Subcutaneous adipose tissue (tissue), 4 donors: ENCODE results near the gene PLA2G3. TPM values are rescaled to one million over a fixed set of nuclear protein-coding genes. Genes with fewer than 3 reads are reported as not detected.

Experiments used
- total RNA-seq, 4 donors: library from RNA; depleted of rRNA; stranded (reverse); fragments of >200 nt; gene quantifications; one replicate each; pipeline ENCODE4 v1.1.0, GENCODE V29; 2016
- TF ChIP-seq, protein P1 (sequence below): fragments of 450-650 bp; IDR thresholded peaks from one replicate; pipeline ENCODE4 v1.5.1; 2016; ENCODE audit warnings: low read depth, mild to moderate bottlenecking, control low read depth, antibody characterized with exemption, moderate library complexity

Gene PLA2G3
- total RNA-seq, 4 donors from 2014 or later = not detected

DNA sequence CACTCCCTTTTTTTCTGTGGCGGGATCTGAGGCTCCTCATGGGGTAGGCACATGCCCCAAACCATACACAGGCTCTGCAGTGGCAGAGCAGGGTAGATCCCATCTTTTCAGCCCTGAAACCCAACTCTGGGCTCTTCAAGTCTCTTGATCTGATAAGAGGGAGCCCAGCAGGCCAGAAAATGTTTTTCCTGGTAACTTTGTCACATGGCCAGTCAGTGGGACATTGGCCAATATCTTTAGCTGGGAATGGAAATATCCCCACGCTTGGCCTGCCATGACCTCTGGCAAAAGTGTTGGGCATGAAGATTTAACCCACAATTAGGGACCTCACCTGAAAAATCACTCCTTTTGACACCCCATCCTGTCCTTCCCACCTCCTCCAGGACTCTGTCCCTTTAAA, 9.4 kb downstream of the PLA2G3 start:
- TF ChIP-seq, protein P1, sequence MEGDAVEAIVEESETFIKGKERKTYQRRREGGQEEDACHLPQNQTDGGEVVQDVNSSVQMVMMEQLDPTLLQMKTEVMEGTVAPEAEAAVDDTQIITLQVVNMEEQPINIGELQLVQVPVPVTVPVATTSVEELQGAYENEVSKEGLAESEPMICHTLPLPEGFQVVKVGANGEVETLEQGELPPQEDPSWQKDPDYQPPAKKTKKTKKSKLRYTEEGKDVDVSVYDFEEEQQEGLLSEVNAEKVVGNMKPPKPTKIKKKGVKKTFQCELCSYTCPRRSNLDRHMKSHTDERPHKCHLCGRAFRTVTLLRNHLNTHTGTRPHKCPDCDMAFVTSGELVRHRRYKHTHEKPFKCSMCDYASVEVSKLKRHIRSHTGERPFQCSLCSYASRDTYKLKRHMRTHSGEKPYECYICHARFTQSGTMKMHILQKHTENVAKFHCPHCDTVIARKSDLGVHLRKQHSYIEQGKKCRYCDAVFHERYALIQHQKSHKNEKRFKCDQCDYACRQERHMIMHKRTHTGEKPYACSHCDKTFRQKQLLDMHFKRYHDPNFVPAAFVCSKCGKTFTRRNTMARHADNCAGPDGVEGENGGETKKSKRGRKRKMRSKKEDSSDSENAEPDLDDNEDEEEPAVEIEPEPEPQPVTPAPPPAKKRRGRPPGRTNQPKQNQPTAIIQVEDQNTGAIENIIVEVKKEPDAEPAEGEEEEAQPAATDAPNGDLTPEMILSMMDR = no peak

DNA sequence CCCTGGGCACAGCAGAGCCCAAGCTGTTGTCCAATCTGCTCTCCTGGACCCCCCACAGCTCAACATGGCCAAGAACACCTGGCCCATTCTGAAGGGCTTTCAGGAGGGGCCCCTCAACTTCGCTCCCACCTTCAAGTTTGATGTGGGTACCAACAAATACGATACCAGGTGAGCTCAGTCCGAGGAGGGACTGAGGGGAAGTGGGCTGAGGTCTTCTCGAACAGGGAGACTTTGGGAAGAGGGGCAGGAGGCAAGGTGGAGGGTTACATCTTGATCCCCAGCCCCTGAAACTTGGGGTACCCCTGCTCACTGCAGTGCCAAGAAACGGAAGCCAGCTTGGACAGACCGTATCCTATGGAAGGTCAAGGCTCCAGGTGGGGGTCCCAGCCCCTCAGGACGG, 12.2 kb downstream of the PLA2G3 start:
- TF ChIP-seq, protein P1 = no peak

- TF ChIP-seq, protein P1 = no peak
These were observed 13.0 kb downstream of the PLA2G3 start for GRCh38 chr22:31127181-31127772.

- TF ChIP-seq, protein P1 = no peak
These were observed 13.5 kb downstream of the PLA2G3 start for GRCh38 chr22:31126869-31127175.

DNA sequence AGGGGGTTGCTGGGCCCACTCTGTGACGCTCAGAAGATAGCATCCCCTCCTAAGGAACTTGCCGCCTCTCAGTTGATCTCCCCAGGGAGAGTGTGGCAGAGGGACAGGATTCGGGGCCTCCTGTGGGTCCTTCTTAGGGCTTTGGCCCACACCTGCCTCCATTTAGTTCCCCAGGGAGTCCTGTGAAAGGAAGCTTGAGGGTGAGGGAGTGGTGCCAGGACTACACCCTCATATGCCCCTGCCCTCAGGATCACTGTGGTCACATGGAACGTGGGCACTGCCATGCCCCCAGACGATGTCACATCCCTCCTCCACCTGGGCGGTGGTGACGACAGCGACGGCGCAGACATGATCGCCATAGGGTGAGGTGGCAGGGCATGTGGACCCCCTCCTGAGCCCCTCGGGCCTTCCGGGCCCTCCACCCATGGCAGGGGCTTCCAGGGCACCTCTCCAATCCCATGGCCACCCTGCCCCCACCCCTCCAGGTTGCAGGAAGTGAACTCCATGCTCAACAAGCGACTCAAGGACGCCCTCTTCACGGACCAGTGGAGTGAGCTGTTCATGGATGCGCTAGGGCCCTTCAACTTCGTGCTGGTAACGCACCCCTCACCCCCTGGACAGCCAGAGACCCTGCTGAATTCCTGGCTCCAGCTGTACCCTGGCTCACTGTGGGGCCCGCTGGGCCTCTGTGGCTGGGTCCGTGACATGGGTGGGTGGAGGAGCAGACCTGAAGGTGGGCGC, 14.0 kb downstream of the PLA2G3 start:
- TF ChIP-seq, protein P1 = no peak

DNA sequence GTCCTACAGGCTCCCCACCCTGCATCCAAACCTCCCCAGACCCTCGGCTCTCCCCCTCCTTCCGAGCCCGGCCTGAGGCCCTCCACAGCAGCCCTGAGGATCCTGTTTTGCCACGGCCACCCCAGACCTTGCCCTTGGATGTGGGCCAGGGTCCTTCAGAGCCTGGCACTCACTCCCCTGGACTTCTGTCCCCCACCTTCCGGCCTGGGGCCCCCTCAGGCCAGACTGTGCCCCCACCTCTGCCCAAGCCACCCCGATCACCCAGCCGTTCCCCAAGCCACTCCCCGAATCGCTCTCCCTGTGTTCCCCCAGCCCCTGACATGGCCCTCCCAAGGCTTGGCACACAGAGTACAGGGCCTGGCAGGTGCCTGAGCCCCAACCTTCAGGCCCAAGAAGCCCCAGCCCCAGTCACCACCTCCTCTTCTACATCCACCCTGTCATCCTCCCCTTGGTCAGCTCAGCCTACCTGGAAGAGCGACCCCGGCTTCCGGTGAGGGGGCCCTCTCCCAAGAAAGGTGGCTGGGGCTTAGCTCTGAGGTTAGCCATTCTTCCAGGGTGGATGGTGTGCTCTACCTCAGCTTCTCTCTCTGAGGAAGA, 14.7 kb downstream of the PLA2G3 start:
- TF ChIP-seq, protein P1 = no peak

DNA sequence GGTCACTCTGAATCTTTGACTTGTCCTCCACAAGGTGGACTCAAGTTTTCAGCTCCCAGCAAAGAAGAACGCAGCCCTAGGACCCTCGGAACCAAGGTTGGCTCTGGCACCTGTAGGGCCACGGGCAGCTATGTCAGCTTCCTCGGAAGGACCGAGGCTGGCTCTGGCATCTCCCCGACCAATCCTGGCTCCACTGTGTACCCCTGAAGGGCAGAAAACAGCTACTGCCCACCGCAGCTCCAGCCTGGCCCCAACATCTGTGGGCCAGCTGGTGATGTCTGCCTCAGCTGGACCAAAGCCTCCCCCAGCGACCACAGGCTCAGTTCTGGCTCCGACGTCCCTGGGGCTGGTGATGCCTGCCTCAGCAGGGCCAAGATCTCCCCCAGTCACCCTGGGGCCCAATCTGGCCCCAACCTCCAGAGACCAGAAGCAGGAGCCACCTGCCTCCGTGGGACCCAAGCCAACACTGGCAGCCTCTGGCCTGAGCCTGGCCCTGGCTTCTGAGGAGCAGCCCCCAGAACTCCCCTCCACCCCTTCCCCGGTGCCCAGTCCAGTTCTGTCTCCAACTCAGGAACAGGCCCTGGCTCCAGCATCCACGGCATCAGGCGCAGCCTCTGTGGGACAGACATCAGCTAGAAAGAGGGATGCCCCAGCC, 15.4 kb downstream of the PLA2G3 start:
- TF ChIP-seq, protein P1 = no peak
